ENCODE results near the gene CELF1. TPM values are rescaled to one million over a fixed set of nuclear protein-coding genes. Genes with fewer than 3 reads are reported as not detected.
A peak's percentile ranks its signal among the peaks of the same experiment; 100 is the strongest.

The CELF1 gene
- polyA plus RNA-seq, 1 donor (not counting 4 experiments of a cell fraction or from before 2014, with no cell fraction given), result 110 TPM

GRCh38 chr11:47536915-47537314, 16.0 kb downstream of the CELF1 start:
- no peak overlapping the region for H3K27ac ChIP-seq (ENCODE audit: control insufficient read depth, insufficient read depth, low read length)

GRCh38 chr11:47534704-47535251, 18.2 kb downstream of the CELF1 start:
- Histone ChIP-seq H2AFZ (ENCODE audit: control insufficient read depth, low read length) (no peak overlapping the region), H3K36me3 (ENCODE audit: control insufficient read depth in 2 of 2, extremely low read depth in 1 of 2, insufficient read depth in 2 of 2, low read length in 2 of 2) (peaks cover 4% of the 10 kb centered on the region in 2 experiments), H3K9me1 (ENCODE audit: control insufficient read depth, extremely low read depth, insufficient read depth, low read length) (no peaks in the 10 kb centered on the region), H3K79me2 (ENCODE audit: control insufficient read depth, insufficient read depth, low read length) (peaks cover 99% of the 10 kb centered on the region), H3K9me3 (ENCODE audit: control insufficient read depth, low read depth, low read length) (no peaks in the 10 kb centered on the region), H3K4me2 (ENCODE audit: control insufficient read depth, extremely low read depth, insufficient read depth, low read depth, low read length) (no peak overlapping the region), H3K27ac (ENCODE audit: control insufficient read depth, insufficient read depth, low read length) (peak overlapping the region; percentile 8), H4K20me1 (ENCODE audit: control insufficient read depth, extremely low read depth, insufficient read depth, low read length) (peaks cover 15% of the 10 kb centered on the region), H3K9ac (ENCODE audit: control insufficient read depth, extremely low read depth, insufficient read depth, low read length) (no peak overlapping the region), H3K27me3 (ENCODE audit: control insufficient read depth, extremely low read depth, insufficient read depth, low read length) (no peaks in the 10 kb centered on the region), H3K4me3 (ENCODE audit: control insufficient read depth in 2 of 3, extremely low read depth in 1 of 3, insufficient read depth in 2 of 3, low read depth in 1 of 3, low read length in 3 of 3) (no peak overlapping the region), H3K4me1 (ENCODE audit: control insufficient read depth, extremely low read depth, insufficient read depth, low read length) (peaks cover 15% of the 10 kb centered on the region)
- dilution Hi-C loops (cut with MboI; ENCODE audit: extremely low pct_ligation_motif_present, low sequenced_read_pairs), result no loop called here
- no peak for FAIRE-seq
- DNase-seq (ENCODE audit: low read depth, low spot score), result no peak
- TF ChIP-seq CTCF (optimal IDR thresholded peaks at IDR 0.05 in 1 of 3, IDR thresholded peaks at IDR 0.05 in 1 of 3, conservative IDR thresholded peaks at IDR 0.05 in 1 of 3; ENCODE audit: extremely low read depth in 1 of 3, insufficient read depth in 2 of 3, low read length in 3 of 3) (no peak), EZH2 (IDR thresholded peaks at IDR 0.05; ENCODE audit: low read length) (no peak)

More at GRCh38 chr11:47536915-47537314, 16.0 kb downstream of the CELF1 start:
- Histone ChIP-seq H3K9ac (ENCODE audit: control insufficient read depth, extremely low read depth, insufficient read depth, low read length) (no peak overlapping the region), H3K9me1 (ENCODE audit: control insufficient read depth, extremely low read depth, insufficient read depth, low read length) (no peaks in the 10 kb centered on the region), H4K20me1 (ENCODE audit: control insufficient read depth, extremely low read depth, insufficient read depth, low read length) (peaks cover 10% of the 10 kb centered on the region), H3K4me2 (ENCODE audit: control insufficient read depth, extremely low read depth, insufficient read depth, low read depth, low read length) (no peak overlapping the region), H3K4me3 (ENCODE audit: control insufficient read depth in 2 of 3, extremely low read depth in 1 of 3, insufficient read depth in 2 of 3, low read depth in 1 of 3, low read length in 3 of 3) (no peak overlapping the region), H3K79me2 (ENCODE audit: control insufficient read depth, insufficient read depth, low read length) (peaks cover 90% of the 10 kb centered on the region), H3K27me3 (ENCODE audit: control insufficient read depth, extremely low read depth, insufficient read depth, low read length) (no peaks in the 10 kb centered on the region), H3K36me3 (ENCODE audit: control insufficient read depth in 2 of 2, extremely low read depth in 1 of 2, insufficient read depth in 2 of 2, low read length in 2 of 2) (peaks cover 1 to 4% of the 10 kb centered on the region in 2 experiments), H3K4me1 (ENCODE audit: control insufficient read depth, extremely low read depth, insufficient read depth, low read length) (peaks cover 27% of the 10 kb centered on the region), H2AFZ (ENCODE audit: control insufficient read depth, low read length) (no peak overlapping the region), H3K9me3 (ENCODE audit: control insufficient read depth, low read depth, low read length) (no peaks in the 10 kb centered on the region)
- dilution Hi-C loops (cut with MboI; ENCODE audit: extremely low pct_ligation_motif_present, low sequenced_read_pairs), result no loop called here
- no peak for TF ChIP-seq EZH2 (IDR thresholded peaks at IDR 0.05; ENCODE audit: low read length)
- no peak for TF ChIP-seq CTCF (optimal IDR thresholded peaks at IDR 0.05 in 1 of 3, IDR thresholded peaks at IDR 0.05 in 1 of 3, conservative IDR thresholded peaks at IDR 0.05 in 1 of 3; ENCODE audit: extremely low read depth in 1 of 3, insufficient read depth in 2 of 3, low read length in 3 of 3)
- DNase-seq (ENCODE audit: low read depth, low spot score), result no peak
- no peak for FAIRE-seq

All from keratinocyte (primary cell).